MCF 10A (cell line): ENCODE results near the gene KCNV2. TPM values are rescaled to one million over a fixed set of nuclear protein-coding genes. Genes with fewer than 3 reads are reported as not detected.

Experiments
- BruUV-seq: library from RNA; stranded (reverse); fragments of 400-500 nt; replicated peaks from 2 replicates; lab custom pipeline; 2021; lab: Mats Ljungman, UMichigan
- CTCF ChIA-PET: fragments of 300-600 bp; sonication (Branson Sonifier 250); formaldehyde crosslinking; extraction: SDS; loops from one replicate; lab custom pipeline; 2021; ENCODE audit warnings: antibody characterized with exemption, inconsistent platforms; lab: Yijun Ruan, JAX
- POLR2A ChIA-PET: fragments of 300-600, 350-650 bp; sonication (Branson Sonifier 250); formaldehyde crosslinking; extraction: SDS; loops from one replicate; lab custom pipeline; 2020; ENCODE audit warnings: antibody characterized with exemption, inconsistent platforms; lab: Yijun Ruan, JAX
- DNase-seq: peaks from one replicate; pipeline ENCODE4 v3.0.0-alpha.2; 2018; ENCODE audit not compliant: unreplicated experiment
- H3K27ac Mint-ChIP-seq: one replicate; pipeline ENCODE4 v1.8.0; 2022; ENCODE audit warnings: mild to moderate bottlenecking, low read depth, mixed read lengths; ENCODE audit not compliant: unreplicated experiment
- H3K27me3 Mint-ChIP-seq: one replicate; pipeline ENCODE4 v1.8.0; 2022; ENCODE audit warnings: mixed read lengths; ENCODE audit not compliant: insufficient read depth, unreplicated experiment
- H3K36me3 Mint-ChIP-seq: one replicate; pipeline ENCODE4 v1.8.0; 2022; ENCODE audit warnings: mild to moderate bottlenecking, moderate library complexity, mixed read lengths; ENCODE audit not compliant: insufficient read depth, unreplicated experiment
- H3K4me1 Mint-ChIP-seq: one replicate; pipeline ENCODE4 v1.8.0; 2022; ENCODE audit warnings: mixed read lengths; ENCODE audit not compliant: insufficient read depth, unreplicated experiment
- H3K4me3 Mint-ChIP-seq: one replicate; pipeline ENCODE4 v1.8.0; 2022; ENCODE audit warnings: mild to moderate bottlenecking, moderate library complexity, mixed read lengths; ENCODE audit not compliant: unreplicated experiment
- H3K9me3 Mint-ChIP-seq: one replicate; pipeline ENCODE4 v1.8.0; 2022; ENCODE audit warnings: mixed read lengths; ENCODE audit not compliant: unreplicated experiment
- CTCF ChIP-seq: fragments of 200-600 bp; IDR thresholded peaks from one replicate; pipeline ENCODE4 v1.8.0; 2022; ENCODE audit warnings: antibody characterized with exemption, mild to moderate bottlenecking; ENCODE audit not compliant: unreplicated experiment
- intact Hi-C: fragments of 100-400 bp; cut with micrococcal nuclease; formaldehyde crosslinking; loops from 2 replicates; pipeline ENCODE4 v1.14.1; 2022
- total RNA-seq: library from RNA; stranded (reverse); gene quantifications from 2 replicates; pipeline ENCODE4 v1.2.3, GENCODE V29; 2022

The KCNV2 gene
- total RNA-seq, 1 experiment from 2014 or later = not detected

DNA sequence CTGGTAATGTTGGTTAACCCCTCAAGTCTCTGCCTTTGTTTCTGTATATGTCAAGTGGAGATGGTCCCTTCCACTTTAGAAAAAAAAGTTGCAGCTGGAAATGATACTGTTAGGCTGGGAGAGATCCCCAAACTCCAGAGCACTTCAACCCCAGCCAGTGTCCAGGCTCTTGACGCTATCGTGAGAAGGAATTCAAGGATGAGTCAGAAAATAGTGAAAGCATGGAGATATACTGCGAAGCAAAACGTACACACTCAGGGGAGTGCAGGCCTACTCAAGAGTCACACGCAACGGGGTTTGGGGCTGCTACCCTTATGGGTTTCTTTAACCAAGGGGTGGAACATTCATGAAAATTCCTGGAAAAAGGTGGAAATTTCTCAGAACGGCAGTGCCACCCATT lies 24.9 kb downstream of the KCNV2 start:
- no peaks in the 10 kb centered on the region for H3K9me3 Mint-ChIP-seq
- no peak for DNase-seq
- no peaks in the 10 kb centered on the region for H3K36me3 Mint-ChIP-seq
- no peaks in the 10 kb centered on the region for H3K27me3 Mint-ChIP-seq
- H3K4me3 Mint-ChIP-seq = no peak overlapping the region
- intact Hi-C loops = no loop called here
- no peaks in the 10 kb centered on the region for H3K4me1 Mint-ChIP-seq
- no peak for TF ChIP-seq CTCF
- no TSS peak for BruUV-seq
- ChIA-PET POLR2A (no interaction called here), CTCF (no interaction called here)
- H3K27ac Mint-ChIP-seq = no peak overlapping the region

- ChIA-PET CTCF (interaction anchor here (0.6 to 1.5 kb wide), 2 partner anchors 16 to 88 kb away, joined by 3 read pairs; no protein-coding TSS in a partner anchor), POLR2A (interaction anchor here (0.6 kb wide), 1 partner anchor 9 kb away, joined by 4 read pairs; no protein-coding TSS in a partner anchor)
- Mint-ChIP-seq H3K27ac (no peak overlapping the region), H3K36me3 (peaks cover 11% of the 10 kb centered on the region), H3K9me3 (no peaks in the 10 kb centered on the region), H3K27me3 (no peaks in the 10 kb centered on the region), H3K4me3 (no peak overlapping the region), H3K4me1 (no peaks in the 10 kb centered on the region)
- TF ChIP-seq CTCF = no peak
- BruUV-seq = no TSS peak
- intact Hi-C loops = no loop called here
- no peak for DNase-seq
Measured at GRCh38 chr9:2743937-2744529, 26.7 kb downstream of the KCNV2 start.

DNA sequence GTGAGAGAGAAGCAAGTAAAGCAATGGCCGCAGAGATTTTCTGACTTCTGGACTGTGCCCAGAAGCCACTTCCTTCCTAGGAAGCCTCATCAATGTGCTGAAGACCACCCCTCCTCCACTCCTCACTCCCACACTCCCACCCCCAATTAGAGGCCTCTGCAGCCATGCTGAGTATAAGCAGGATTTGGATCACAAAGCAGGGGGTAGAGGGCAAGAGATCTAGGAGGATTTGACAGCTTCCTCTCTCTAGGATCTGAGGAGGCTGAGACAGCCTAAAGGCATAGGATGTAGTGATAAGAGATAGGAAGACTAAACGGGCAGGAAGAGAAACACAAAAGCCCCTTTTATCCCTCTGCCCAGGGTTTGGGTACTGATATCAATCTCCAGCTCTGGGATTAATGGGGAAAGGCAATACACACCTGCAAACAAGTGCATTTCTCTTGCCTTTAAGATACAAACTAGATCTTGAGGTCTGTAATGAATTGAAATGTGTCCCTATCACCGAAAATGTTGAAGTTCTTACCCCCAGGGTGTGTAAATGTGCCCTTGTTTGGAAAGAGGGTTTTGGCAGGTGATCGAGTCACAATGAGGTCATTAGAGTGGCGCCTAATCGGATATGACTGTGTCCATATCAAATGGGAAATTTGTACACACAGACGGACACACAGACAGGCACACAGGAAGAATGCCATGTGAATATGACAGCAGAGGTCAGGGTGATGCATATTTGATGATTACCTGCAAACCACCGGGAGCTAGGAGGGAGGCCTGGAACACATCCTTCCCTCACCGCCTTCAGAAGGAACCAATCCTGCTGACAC lies 28.5 kb downstream of the KCNV2 start:
- Mint-ChIP-seq H3K27ac (no peak overlapping the region), H3K9me3 (no peaks in the 10 kb centered on the region), H3K4me3 (no peak overlapping the region), H3K4me1 (no peaks in the 10 kb centered on the region), H3K36me3 (peaks cover 22% of the 10 kb centered on the region), H3K27me3 (no peaks in the 10 kb centered on the region)
- ChIA-PET POLR2A (no interaction called here), CTCF (interaction anchor here (1.1 to 1.5 kb wide), 2 partner anchors 18 to 174 kb away, joined by 3 read pairs; no protein-coding TSS in a partner anchor)
- BruUV-seq = no TSS peak
- no peak for TF ChIP-seq CTCF
- intact Hi-C loops = no loop called here
- no peak for DNase-seq

DNA sequence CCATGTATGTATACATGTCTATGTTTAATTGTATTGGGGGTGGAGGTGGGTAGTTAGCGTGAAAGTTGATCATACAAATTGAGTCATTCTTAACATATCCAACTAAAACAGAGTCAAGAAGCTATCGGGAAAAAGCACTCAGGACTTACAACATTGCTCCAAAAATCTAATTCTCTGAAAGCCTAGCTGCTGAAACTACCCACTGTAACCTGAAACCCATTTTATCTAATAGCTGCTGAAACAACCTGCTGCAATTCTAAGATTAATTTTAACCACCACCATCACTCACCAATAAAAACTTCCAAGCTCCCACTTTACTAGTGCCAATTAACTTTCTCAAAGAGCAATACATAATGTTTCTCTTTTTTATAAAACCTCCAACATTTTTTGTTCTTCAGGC lies 32.2 kb downstream of the KCNV2 start:
- intact Hi-C loops = no loop called here
- no peak for TF ChIP-seq CTCF
- no TSS peak for BruUV-seq
- Mint-ChIP-seq H3K27ac (no peak overlapping the region), H3K27me3 (no peaks in the 10 kb centered on the region), H3K4me1 (peaks cover 7% of the 10 kb centered on the region), H3K36me3 (peaks cover 22% of the 10 kb centered on the region), H3K4me3 (no peak overlapping the region), H3K9me3 (no peaks in the 10 kb centered on the region)
- ChIA-PET POLR2A (no interaction called here), CTCF (no interaction called here)
- no peak for DNase-seq
